RKO (cell line): ENCODE data around the gene DIAPH1.

Experiments
- DNase-seq: peaks from one replicate; pipeline ENCODE4 v3.0.0-alpha.2; 2016; ENCODE audit warnings: low spot score

Gene DIAPH1

GRCh38 chr5:141484310-141484640 is 134.5 kb downstream of the DIAPH1 start:
- no peak for DNase-seq

- DNase-seq: no peak
Measured at GRCh38 chr5:141483902-141484301, 134.9 kb downstream of the DIAPH1 start.

DNA sequence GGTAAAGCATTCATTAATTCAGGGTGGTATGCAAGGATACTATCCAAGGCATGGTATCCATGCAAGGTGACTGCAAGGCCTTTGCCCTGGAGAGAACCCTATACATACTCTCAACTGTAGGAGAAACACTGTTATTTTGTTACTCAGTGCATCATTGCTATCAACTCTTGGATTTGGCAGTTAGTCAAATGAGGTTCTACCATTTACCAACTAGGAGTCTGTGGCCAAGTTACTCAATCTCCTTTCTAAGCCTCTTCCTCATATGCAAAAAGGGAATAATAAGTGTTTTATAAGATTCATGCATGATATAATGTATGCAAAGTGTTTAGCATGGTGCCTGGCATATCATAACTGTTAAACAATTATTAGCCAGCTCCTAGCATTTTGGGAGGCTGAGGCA is 139.0 kb downstream of the DIAPH1 start:
- no peak for DNase-seq

DNA sequence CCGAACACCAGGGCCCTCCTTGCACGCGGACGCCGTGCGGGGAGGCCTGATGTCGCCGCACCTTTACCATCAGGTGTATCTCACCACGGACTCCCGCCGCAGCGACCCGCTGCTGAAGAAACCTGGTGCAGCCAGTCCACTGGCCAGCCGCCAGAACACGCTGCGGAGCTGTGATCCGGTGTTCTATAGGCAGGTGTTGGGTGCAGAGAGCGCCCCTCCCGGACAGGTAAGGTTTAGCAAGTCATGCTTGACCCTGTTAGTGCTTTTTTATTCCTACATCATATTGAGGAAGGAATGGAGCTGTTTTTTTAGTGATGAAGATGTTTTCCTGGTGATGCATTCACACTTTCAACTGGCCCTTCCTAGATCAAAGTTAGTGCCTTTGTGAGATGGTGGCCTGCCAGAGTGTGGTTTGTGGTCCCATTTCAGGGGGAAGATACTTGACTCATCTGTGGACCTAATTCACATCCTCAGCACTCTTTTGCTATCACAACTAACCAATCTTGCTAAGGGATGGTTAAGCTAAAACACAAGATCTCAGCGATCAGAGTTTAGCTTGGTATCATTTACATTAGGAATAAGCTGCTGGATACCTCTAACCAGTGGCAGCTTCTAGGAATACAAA is 140.4 kb downstream of the DIAPH1 start:
- DNase-seq: no peak

DNA sequence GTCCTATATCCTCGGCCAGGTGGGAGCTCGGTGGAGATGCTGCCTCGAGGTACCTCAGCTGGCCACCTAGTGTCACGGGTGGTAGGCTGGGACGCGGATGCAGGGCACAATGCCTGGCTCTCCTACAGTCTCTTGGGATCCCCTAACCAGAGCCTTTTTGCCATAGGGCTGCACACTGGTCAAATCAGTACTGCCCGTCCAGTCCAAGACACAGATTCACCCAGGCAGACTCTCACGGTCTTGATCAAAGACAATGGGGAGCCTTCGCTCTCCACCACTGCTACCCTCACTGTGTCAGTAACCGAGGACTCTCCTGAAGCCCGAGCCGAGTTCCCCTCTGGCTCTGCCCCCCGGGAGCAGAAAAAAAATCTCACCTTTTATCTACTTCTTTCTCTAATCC is 141.0 kb downstream of the DIAPH1 start:
- no peak for DNase-seq

DNA sequence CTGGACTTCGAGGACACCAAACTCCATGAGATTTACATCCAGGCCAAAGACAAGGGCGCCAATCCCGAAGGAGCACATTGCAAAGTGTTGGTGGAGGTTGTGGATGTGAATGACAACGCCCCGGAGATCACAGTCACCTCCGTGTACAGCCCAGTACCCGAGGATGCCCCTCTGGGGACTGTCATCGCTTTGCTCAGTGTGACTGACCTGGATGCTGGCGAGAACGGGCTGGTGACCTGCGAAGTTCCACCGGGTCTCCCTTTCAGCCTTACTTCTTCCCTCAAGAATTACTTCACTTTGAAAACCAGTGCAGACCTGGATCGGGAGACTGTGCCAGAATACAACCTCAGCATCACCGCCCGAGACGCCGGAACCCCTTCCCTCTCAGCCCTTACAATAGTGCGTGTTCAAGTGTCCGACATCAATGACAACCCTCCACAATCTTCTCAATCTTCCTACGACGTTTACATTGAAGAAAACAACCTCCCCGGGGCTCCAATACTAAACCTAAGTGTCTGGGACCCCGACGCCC is 141.7 kb downstream of the DIAPH1 start:
- DNase-seq: no peak

DNA sequence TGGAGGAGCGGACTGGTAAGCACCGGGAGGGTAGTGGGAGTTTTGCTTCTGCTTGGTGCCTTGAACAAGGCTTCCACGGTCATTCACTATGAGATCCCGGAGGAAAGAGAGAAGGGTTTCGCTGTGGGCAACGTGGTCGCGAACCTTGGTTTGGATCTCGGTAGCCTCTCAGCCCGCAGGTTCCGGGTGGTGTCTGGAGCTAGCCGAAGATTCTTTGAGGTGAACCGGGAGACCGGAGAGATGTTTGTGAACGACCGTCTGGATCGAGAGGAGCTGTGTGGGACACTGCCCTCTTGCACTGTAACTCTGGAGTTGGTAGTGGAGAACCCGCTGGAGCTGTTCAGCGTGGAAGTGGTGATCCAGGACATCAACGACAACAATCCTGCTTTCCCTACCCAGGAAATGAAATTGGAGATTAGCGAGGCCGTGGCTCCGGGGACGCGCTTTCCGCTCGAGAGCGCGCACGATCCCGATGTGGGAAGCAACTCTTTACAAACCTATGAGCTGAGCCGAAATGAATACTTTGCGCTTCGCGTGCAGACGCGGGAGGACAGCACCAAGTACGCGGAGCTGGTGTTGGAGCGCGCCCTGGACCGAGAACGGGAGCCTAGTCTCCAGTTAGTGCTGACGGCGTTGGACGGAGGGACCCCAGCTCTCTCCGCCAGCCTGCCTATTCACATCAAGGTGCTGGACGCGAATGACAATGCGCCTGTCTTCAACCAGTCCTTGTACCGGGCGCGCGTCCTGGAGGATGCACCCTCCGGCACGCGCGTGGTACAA is 142.5 kb downstream of the DIAPH1 start:
- no peak for DNase-seq

DNA sequence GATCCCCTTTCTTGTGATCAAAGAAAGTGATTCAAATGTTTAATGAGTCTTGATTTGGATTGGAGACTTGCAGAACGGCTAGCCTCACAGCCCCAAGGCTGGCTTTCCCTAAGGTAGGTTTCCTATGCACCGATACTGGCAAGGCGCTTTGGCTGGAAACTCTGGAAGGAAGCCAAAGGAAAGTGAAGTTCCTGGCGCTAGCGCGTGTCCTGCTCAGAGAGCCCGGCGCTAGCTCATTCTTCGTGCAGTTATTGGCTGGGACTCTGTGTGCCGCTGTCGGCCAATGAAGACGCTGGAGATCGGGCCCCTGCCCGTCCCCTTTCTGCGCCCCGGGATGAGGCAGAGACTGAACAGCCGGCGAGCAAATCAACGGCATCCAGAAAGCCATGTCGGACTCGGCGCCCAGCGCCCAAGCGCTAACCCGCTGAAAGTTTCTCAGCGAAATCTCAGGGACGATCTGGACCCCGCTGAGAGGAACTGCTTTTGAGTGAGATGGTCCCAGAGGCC is 143.1 kb downstream of the DIAPH1 start, which contains the start of gene PCDHGC3:
TSS of gene PCDHGC3 (plus strand) at position 342 of the 507 bp plus-strand sequence. CDS start at position 493, 151 bp downstream.
- no peak for DNase-seq

GRCh38 chr5:141465351-141465750 is 153.4 kb downstream of the DIAPH1 start:
- DNase-seq: no peak
